ENCODE measurements around the gene RPS5.

- TF ChIP-seq POLR2A (IDR thresholded peaks at IDR 0.05; ENCODE audit: low read length) (no peak), GATA1 (IDR thresholded peaks at IDR 0.05; ENCODE audit: low read depth, low read length) (no peak)
Measured at GRCh38 chr19:58352760-58353671, 34.1 kb upstream of the RPS5 start, which contains the start of gene A1BG.
